ENCODE results near the gene TBC1D5.
"Not testable (repeated sequence)": the region's sequence is repeated elsewhere in the genome, so short reads cannot be mapped to it uniquely, and the experiment has no call there.

The TBC1D5 gene

DNA sequence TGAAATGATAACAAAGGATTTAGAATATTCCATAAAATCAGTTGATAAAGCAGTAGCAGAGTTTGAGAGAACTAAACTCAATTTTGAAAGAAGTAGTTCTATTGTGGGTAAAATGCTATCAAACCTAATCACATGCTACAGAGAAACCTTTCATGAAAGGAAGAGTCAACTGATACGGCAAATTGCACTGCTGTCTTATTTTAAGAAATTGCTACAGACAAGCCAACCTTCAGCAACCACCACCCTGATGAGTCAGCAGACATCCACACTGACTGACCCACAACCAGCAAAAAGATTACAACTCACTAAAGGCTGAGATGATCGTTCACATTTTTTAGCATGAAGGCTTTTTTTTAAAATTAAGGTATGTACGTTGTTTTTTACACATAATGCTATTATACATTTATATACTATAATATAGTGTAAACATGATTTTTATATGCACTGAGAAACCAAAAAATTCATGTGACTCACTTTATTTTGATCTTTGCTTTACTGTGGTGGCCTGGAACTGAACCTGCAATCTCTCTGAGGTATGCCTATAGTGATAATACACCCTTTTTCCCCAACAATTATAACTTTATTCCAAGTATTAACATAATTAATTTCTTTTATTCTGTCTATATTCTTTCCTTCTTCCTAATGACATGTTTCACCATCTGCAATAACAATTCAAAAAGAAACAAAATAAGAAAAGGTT, 109.9 kb downstream of the TBC1D5 start:
- DNase-seq = peak; percentile 90 to 91

DNA sequence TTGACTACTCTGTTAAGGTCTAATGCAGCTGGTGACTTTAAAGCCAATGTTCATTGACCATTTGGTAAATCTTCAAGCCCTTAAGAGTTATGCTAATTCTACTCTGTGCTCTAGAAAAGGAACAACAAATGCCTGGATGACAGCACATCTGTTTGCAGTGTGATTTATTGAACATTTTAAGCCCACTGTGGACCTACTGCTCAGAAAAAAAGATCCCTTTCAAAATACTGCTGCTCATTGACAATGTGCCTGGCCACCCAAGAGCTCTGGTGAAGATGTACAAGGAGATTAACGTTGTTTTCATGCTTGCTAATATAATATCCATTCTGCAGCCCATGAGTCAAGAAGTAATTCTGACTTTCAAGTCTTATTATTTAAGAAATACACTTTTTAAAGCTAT, 110.8 kb downstream of the TBC1D5 start:
- DNase-seq = no peak
- no peak for TF ChIP-seq GATA1 (IDR thresholded peaks at IDR 0.05; ENCODE audit: low read depth, low read length)
- no peak for TF ChIP-seq POLR2A (IDR thresholded peaks at IDR 0.05; ENCODE audit: low read length)

More for the DNA sequence above, 109.9 kb downstream of the TBC1D5 start:
- TF ChIP-seq POLR2A (IDR thresholded peaks at IDR 0.05; ENCODE audit: low read length) = no peak
- no peak for TF ChIP-seq GATA1 (IDR thresholded peaks at IDR 0.05; ENCODE audit: low read depth, low read length)

DNA sequence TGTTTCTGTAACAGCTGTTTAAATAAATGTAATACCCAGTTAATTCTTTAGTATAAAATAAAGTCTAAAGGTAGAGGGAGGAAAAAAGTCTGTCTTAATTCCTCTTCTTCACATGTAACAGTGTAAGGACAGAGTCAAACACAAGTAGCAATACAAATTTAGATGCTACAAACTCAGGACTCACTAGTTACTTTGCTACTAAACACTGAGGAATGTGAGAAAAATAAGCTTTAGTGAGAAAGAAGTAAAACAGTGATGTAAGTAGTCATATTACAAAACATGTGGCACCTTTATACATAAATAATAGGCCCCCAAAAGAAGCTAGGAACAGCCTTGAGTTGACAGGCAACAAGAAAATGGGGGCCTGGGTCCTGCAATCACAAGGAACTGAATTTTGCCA, 113.0 kb downstream of the TBC1D5 start:
- DNase-seq = no peak
- TF ChIP-seq GATA1 (IDR thresholded peaks at IDR 0.05; ENCODE audit: low read depth, low read length) = no peak
- TF ChIP-seq POLR2A (IDR thresholded peaks at IDR 0.05; ENCODE audit: low read length) = no peak

DNA sequence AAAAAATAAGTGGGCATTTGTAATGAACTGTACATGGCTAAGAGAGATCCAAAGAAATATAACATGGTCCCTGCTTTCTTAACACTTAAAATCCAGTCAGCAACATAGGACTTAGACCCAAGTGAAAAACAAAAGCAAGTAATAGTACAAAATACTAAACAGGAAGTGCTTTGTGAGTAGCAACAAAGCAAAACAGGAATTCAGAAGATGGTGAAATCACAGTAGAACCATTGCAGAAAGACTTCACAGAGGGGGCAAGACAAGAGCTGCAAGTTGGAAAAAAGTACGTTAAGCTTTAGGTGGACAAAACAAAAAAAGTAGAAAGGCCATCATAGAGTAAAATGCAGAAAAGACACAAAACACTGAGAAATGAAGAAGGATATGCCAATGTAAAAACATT, 116.0 kb downstream of the TBC1D5 start:
- TF ChIP-seq GATA1 (IDR thresholded peaks at IDR 0.05; ENCODE audit: low read depth, low read length) (no peak), POLR2A (IDR thresholded peaks at IDR 0.05; ENCODE audit: low read length) (no peak)
- no peak for DNase-seq

DNA sequence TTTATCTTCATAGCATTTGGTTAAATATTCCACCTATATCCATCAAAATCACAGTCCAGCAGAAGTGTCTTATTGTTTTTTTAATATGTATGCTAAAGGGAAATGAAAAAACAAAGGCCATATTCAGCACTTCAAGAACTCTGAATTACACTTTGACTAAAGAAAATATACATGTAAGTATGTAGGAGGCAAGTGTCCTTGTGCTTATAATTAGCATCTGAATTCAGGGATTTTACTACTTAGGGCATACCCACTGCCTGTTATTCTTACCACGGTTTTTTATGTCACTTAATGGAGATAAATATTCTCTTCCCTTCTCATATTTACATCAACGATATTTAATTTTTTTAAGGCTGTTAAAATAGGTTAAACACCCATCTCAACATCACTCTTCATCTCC, 117.3 kb downstream of the TBC1D5 start:
- no peak for TF ChIP-seq POLR2A (IDR thresholded peaks at IDR 0.05; ENCODE audit: low read length)
- no peak for TF ChIP-seq GATA1 (IDR thresholded peaks at IDR 0.05; ENCODE audit: low read depth, low read length)
- no peak for DNase-seq

DNA sequence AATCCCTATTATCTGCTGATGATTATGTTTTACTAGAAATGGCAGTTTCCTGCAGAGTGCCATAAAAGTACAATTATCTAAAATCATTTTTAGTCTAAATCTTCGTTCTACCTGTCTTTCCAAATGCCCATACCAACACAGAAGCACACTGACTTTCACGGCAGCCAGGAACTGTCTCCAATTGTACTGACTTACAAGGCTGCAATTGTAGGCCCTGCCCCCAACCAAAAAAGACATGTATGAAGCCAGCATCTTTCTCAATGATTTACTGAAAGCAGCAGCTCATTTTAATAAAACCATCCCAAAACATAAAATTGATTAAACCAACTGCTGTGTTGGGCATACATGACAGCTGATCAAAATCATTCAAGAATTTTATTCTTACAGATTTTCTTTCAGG, 119.0 kb downstream of the TBC1D5 start:
- no peak for DNase-seq
- no peak for TF ChIP-seq GATA1 (IDR thresholded peaks at IDR 0.05; ENCODE audit: low read depth, low read length)
- TF ChIP-seq POLR2A (IDR thresholded peaks at IDR 0.05; ENCODE audit: low read length) = no peak

DNA sequence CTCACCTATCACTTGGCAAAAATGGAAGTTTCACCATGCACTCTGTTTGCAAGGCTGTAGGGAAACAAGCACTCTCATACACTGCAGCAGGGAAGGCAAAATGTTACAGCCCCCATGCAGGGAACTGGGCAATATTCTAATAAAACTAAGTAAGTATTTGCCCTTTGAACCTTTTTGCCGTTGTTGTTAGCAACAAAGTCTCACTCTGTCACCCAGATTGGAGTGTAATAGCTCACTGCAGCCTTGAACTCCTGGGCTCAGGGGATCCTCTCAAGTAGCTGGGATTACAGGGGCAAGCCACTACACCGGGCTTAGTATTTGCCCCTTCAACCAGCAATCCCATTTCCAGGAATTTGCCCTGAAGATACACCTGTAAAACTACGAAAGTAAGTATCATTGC, 122.5 kb downstream of the TBC1D5 start:
- no peak for TF ChIP-seq GATA1 (IDR thresholded peaks at IDR 0.05; ENCODE audit: low read depth, low read length)
- TF ChIP-seq POLR2A (IDR thresholded peaks at IDR 0.05; ENCODE audit: low read length) = no peak
- no peak for DNase-seq

DNA sequence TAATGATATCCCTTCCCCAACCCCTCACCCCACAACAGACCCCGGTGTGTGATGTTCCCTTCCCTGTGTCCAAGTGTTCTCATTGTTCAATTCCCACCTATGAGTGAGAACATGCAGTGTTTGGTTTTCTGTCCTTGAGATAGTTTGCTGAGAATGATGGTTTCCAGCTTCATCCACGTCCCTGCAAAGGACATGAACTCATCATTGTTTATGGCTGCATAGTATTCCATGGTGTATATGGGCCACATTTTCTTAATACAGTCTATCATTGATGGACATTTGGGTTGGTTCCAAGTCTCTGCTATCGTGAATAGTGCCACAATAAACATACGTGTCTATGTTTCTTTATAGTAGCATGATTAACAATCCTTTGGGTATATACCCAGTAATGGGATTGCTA, 129.4 kb downstream of the TBC1D5 start:
- not testable (repeated sequence) for DNase-seq

DNA sequence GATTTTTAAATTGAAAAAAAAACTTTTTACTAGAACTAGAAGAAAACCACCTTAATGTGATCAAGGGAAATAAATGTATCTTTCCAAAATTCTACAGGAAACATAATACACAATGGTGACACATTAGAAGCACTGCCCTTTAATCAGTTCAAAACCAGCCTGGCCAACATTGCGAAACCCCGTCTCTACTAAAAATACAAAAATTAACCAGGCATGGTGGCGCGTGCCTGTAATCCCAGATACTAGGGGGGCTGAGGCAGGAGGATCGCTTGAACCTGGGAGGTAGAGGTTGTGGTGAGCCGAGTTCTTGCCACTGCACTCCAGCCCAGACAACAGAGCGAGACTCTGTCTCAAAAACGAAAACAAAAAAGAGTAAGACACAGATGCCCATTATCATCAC, 134.5 kb downstream of the TBC1D5 start:
- TF ChIP-seq POLR2A (IDR thresholded peaks at IDR 0.05; ENCODE audit: low read length) = no peak
- no peak for TF ChIP-seq GATA1 (IDR thresholded peaks at IDR 0.05; ENCODE audit: low read depth, low read length)
- no peak for DNase-seq

DNA sequence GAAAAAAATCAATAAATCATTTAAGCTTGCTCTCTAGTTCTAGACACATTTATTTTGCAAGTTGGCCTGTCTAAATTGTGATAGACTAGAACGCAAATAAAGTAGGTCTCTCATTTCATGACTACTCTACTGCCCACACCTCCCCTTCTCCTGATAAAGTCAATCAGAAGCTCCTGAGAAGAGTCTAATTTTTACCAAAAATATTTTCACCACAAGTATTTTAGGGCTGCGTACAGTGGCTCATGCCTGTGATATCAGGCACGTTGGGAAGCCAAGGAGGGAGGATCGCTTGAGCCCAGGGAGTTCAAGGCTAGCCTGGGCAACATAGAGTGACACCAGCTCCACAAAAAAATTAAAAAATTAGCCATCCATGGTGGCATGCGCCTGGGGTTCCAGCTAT, 136.5 kb downstream of the TBC1D5 start:
- no peak for DNase-seq

DNA sequence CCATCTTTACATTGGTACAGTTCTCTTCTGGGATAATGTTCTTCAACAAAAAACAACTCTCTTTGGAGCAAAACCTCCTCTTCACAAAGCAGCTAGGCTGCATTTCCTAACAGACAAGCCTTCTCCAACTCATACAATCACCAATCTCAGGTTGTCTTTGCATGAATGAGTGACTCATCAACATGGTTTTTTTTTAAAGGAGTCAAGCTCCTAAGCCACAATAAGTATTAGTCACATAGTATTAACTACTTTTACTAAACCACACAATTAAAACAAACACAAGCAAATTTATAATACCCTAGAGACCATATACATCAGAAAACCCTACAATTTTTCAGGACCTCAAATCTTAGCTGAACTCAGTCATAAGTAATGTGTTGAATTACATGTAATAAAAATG, 137.4 kb downstream of the TBC1D5 start:
- DNase-seq = no peak
- TF ChIP-seq POLR2A (IDR thresholded peaks at IDR 0.05; ENCODE audit: low read length) (no peak), GATA1 (IDR thresholded peaks at IDR 0.05; ENCODE audit: low read depth, low read length) (no peak)

More for the DNA sequence above, 136.5 kb downstream of the TBC1D5 start:
- TF ChIP-seq POLR2A (IDR thresholded peaks at IDR 0.05; ENCODE audit: low read length) (no peak), GATA1 (IDR thresholded peaks at IDR 0.05; ENCODE audit: low read depth, low read length) (no peak)

DNA sequence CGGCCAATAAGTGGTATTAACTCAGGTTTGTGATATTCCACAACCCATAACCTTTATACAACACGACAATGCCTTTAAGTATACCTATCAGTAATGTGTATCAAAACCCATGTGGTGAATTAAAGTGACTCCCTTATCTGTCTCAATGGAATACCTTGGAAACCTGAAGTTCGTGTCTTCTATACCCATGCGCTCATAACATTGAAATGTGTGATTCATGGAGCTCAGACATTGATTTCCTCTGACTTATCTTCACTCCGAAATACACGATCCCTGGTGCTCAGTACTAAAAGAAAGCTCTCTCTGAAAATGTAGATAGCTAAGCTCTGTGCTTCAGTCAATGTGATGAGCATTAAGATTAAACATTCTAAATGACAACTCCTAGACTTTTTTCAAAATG, 140.3 kb downstream of the TBC1D5 start:
- TF ChIP-seq GATA1 (IDR thresholded peaks at IDR 0.05; ENCODE audit: low read depth, low read length) (no peak), POLR2A (IDR thresholded peaks at IDR 0.05; ENCODE audit: low read length) (no peak)
- DNase-seq = no peak

DNA sequence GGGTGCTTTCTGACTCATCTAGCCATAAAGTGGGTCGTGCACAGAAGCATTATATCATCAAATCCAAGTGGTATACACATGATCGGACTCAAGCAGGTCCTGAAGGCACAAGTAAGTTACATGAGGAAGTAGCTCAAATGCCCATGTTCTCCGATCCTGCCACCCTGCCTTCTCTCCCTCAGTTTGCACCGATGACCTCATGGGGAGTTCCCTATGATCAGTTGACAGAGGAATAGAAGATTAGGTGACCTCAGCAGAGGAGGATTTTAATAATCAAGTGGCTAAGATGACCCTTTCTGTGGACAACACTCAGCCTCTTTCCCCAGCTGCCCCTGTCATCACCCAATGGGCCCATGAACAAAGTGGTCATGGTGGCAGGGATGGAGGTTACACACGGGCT, 149.5 kb downstream of the TBC1D5 start:
- DNase-seq = no peak
- TF ChIP-seq POLR2A (IDR thresholded peaks at IDR 0.05; ENCODE audit: low read length) = no peak
- no peak for TF ChIP-seq GATA1 (IDR thresholded peaks at IDR 0.05; ENCODE audit: low read depth, low read length)

DNA sequence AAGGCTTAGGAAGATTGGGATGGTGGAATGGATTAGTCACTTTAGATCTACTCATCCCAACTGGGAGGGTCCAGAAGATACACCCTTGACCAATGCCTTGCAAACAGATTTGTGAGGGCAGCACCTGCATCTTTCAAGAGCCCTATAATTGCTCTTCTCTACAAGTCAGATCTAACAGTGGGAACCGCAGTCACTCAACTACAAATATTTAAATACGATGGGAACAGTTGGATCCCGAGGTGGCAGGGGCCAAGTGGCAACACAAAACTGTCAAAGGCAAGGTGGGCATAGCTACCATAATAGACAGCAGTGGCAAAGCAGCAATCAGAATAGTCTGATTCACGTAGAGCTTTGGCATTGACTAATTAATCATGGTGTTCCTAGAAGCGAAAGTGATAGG, 152.0 kb downstream of the TBC1D5 start:
- TF ChIP-seq GATA1 (IDR thresholded peaks at IDR 0.05; ENCODE audit: low read depth, low read length) (no peak), POLR2A (IDR thresholded peaks at IDR 0.05; ENCODE audit: low read length) (no peak)
- DNase-seq = no peak

DNA sequence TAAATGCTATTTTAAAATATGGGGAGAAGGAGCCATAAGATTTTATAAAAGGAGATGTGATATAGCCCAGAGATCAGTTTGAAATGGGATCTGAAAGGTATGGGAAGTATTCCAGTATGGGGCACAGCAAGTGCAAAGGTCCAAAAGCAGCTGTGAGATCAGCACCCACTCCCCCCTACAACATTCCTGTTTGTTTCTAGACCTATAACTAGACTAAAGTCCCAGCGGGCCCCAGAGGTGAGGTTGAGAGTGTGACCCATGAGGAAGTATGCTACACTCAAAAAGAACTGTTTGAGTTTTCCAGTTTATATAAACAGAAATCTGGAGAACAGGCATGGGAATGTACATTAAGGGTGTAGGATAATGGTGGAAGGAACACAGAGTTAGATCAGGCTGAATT, 152.5 kb downstream of the TBC1D5 start:
- no peak for DNase-seq

DNA sequence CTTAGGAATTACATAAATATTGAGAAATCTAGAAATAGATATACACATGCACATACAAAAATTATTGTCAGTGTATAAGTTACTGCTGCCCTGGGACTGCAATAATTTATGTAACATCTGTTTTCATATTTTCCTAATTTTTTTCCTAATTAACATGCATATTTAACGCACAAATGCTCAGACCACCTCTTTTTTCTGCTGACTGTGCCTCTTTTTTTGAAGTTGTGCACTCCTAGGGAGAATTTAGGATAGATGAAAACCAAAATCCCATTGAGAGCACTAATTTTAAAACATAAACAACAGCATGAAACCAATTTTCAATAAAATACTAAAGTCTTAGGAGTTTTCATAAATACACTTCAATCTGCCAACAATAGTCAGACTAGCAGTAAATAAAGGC, 154.0 kb downstream of the TBC1D5 start:
- no peak for TF ChIP-seq POLR2A (IDR thresholded peaks at IDR 0.05; ENCODE audit: low read length)
- TF ChIP-seq GATA1 (IDR thresholded peaks at IDR 0.05; ENCODE audit: low read depth, low read length) = no peak
- no peak for DNase-seq

More for the DNA sequence above, 152.5 kb downstream of the TBC1D5 start:
- no peak for TF ChIP-seq GATA1 (IDR thresholded peaks at IDR 0.05; ENCODE audit: low read depth, low read length)
- TF ChIP-seq POLR2A (IDR thresholded peaks at IDR 0.05; ENCODE audit: low read length) = no peak
